IPS-11a (cell line): ENCODE measurements around the gene PRDM12.

Experiments used
- H3K4me3 ChIP-seq: one replicate; pipeline ENCODE4 v1.5.1; 2013; ENCODE audit warnings: low read depth, low read length, control low read depth

The PRDM12 gene

GRCh38 chr9:130664251-130665028 lies at the start of gene PRDM12:
TSS of gene PRDM12 (plus strand) at chr9:130664594. CDS start at chr9:130664654, 60 bp downstream.
- peak within 1 kb of the TSS; percentile 17 for H3K4me3 ChIP-seq

- H3K4me3 ChIP-seq = no peak overlapping the region
Measured at GRCh38 chr9:130616451-130616850, 47.9 kb upstream of the PRDM12 start.

- H3K4me3 ChIP-seq = no peak overlapping the region
Measured at GRCh38 chr9:130623466-130623865, 40.9 kb upstream of the PRDM12 start.

- no peak overlapping the region for H3K4me3 ChIP-seq
Measured at GRCh38 chr9:130624154-130624553, 40.2 kb upstream of the PRDM12 start.

- H3K4me3 ChIP-seq = no peak overlapping the region
Measured at GRCh38 chr9:130626249-130626996, 38.0 kb upstream of the PRDM12 start.

- H3K4me3 ChIP-seq = no peak overlapping the region
Measured at GRCh38 chr9:130627051-130627450, 37.3 kb upstream of the PRDM12 start.

GRCh38 chr9:130627896-130628792 lies 36.2 kb upstream of the PRDM12 start:
- no peak overlapping the region for H3K4me3 ChIP-seq

- no peak overlapping the region for H3K4me3 ChIP-seq
Measured at GRCh38 chr9:130629443-130630070, 34.8 kb upstream of the PRDM12 start.

- no peak overlapping the region for H3K4me3 ChIP-seq
Measured at GRCh38 chr9:130630071-130630450, 34.3 kb upstream of the PRDM12 start.

- H3K4me3 ChIP-seq = no peak overlapping the region
Measured at GRCh38 chr9:130630506-130631330, 33.7 kb upstream of the PRDM12 start.

- H3K4me3 ChIP-seq = no peak overlapping the region
Measured at GRCh38 chr9:130631331-130632080, 32.9 kb upstream of the PRDM12 start.

- no peak overlapping the region for H3K4me3 ChIP-seq
Measured at GRCh38 chr9:130632081-130632710, 32.2 kb upstream of the PRDM12 start.

GRCh38 chr9:130632841-130633240 lies 31.6 kb upstream of the PRDM12 start:
- H3K4me3 ChIP-seq = no peak overlapping the region

- H3K4me3 ChIP-seq = no peak overlapping the region
Measured at GRCh38 chr9:130633336-130634190, 30.8 kb upstream of the PRDM12 start.

- H3K4me3 ChIP-seq = no peak overlapping the region
Measured at GRCh38 chr9:130634191-130634768, 30.1 kb upstream of the PRDM12 start.

GRCh38 chr9:130634801-130635200 lies 29.6 kb upstream of the PRDM12 start:
- no peak overlapping the region for H3K4me3 ChIP-seq

- no peak overlapping the region for H3K4me3 ChIP-seq
Measured at GRCh38 chr9:130635306-130635705, 29.1 kb upstream of the PRDM12 start.
